Raji (cell line): ENCODE data around the gene PFKL.

ENCODE experiments used
- POLR2A ChIP-seq: IDR thresholded peaks from 2 replicates; pipeline ENCODE4 v1.6.1; 2011; ENCODE audit warnings: low read depth, low read length, control low read depth; ENCODE audit not compliant: insufficient read depth

PFKL gene

GRCh38 chr21:44368711-44369446, 69.0 kb downstream of the PFKL start:
- TF ChIP-seq POLR2A, result no peak

- TF ChIP-seq POLR2A, result no peak
Measured at GRCh38 chr21:44370027-44370735, 70.3 kb downstream of the PFKL start.

- no peak for TF ChIP-seq POLR2A
Measured at GRCh38 chr21:44370786-44371410, 71.0 kb downstream of the PFKL start.

GRCh38 chr21:44371596-44371995, 71.7 kb downstream of the PFKL start:
- no peak for TF ChIP-seq POLR2A

GRCh38 chr21:44372616-44373015, 72.8 kb downstream of the PFKL start:
- TF ChIP-seq POLR2A, result no peak

GRCh38 chr21:44374601-44375280, 74.9 kb downstream of the PFKL start:
- no peak for TF ChIP-seq POLR2A

- TF ChIP-seq POLR2A, result no peak
Measured at GRCh38 chr21:44375281-44375651, 75.4 kb downstream of the PFKL start.

GRCh38 chr21:44375761-44376241, 75.9 kb downstream of the PFKL start:
- no peak for TF ChIP-seq POLR2A

GRCh38 chr21:44376606-44377005, 76.8 kb downstream of the PFKL start:
- TF ChIP-seq POLR2A, result no peak
